ENCODE data around the gene KITLG. TPM values are rescaled to one million over a fixed set of nuclear protein-coding genes. Genes with fewer than 3 reads are reported as not detected.

The KITLG gene
- total and polyA plus RNA-seq, 2 of the 8 experiments (the other 6 are each of a cell fraction or from before 2014, with no cell fraction given) = 1.3 to 7.8 TPM

- TF ChIP-seq CHD1 (IDR thresholded peaks at IDR 0.05; ENCODE audit: low read depth, low read length) (no peak), SP2 (IDR thresholded peaks at IDR 0.05; ENCODE audit: low read length) (no peak), TAF7 (optimal IDR thresholded peaks at IDR 0.05; ENCODE audit: borderline replicate concordance, low read depth, low read length) (no peak), ASH2L (IDR thresholded peaks at IDR 0.05; ENCODE audit: low read length) (no peak), NANOG (IDR thresholded peaks at IDR 0.05; ENCODE audit: insufficient read depth, low read depth, low read length, poor library complexity, severe bottlenecking) (no peak)
Measured at GRCh38 chr12:88539893-88540292, 40.4 kb downstream of the KITLG start (continued).
